NCI-H345 treated with DMSO at 0.1 percent for 48 hours (cell line): ENCODE data around the gene GUSB.
"Not testable (repeated sequence)": the region's sequence is repeated elsewhere in the genome, so short reads cannot be mapped to it uniquely, and the experiment has no call there.

Experiments used
- DNase-seq: peaks from one replicate; lab custom pipeline; 2025; ENCODE audit not compliant: unreplicated experiment; lab: John Stamatoyannopoulos, UW

The GUSB gene

DNA sequence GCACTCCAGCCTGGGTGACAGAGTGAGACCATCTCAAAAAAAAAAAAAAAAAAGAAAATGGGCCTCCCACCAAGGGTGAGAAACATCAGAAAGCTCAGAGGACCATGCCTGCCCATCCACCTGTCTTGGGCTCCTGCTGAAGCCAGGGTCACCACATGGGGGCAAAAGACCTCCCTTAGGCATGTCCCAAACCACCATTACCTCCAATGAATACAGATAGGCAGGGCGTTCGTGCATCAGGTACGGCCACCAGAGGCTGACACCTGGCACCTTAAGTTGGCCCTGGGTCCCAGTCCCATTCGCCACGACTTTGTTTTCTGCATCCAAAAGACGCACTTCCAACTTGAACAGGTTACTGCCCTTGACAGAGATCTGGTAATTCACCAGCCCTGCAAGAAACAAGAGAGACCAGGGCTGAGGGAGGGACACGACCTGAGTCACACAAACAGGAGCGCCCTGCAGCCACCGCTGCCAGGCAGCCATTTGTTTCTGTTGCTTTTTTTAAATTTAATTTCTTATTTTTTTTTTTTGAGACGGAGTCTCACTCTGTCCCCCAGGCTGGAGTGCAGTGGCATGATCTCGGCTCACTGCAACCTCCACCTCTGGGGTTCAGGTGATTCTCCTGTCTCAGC is 6.1 kb downstream of the GUSB start:
- no peak for DNase-seq

DNA sequence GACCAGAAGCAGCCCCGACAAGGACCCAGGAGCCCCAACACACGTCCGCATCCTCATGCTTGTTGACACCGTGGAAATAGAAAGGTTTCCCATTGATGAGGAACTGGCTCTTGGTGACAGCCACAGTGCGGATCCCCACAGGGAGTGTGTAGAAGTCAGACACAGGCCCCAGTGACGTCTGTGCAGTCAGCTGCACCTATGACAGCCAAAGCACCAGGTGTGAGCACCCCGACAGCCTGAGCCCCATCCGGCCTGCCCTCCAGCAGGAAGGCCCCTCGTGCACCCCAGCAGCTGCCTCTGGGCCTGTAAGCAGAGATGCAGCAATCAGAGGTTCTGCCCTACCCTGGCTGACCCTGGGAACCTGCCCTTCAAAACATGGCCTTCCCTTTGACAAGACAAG is 7.1 kb downstream of the GUSB start:
- DNase-seq = no peak

DNA sequence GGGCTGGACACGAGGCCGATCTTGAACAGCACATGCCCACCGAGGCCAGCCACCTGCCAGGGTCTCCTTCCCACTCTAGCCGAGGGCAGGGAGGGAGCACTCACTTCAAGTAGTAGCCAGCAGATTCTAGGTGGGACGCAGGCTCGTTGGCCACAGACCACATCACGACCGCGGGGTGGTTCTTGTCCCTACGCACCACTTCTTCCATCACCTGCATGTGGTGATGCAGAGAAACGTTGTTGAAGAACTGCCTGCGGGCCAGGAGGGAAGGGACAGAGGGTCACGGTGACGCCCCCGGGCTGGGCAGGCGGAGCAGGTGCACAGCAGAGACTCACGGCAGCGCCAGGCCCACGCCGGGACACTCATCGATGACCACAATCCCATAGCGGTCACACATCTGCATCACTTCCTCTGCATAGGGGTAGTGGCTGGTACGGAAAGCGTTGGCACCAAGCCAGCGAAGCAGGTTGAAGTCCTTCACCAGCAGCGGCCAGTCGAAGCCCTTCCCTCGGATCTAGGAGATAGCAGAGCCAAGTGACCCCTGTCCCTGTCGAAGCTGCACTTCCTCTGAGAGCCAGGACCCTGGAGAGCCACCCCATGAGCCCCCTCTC is 7.7 kb downstream of the GUSB start:
- no peak for DNase-seq

DNA sequence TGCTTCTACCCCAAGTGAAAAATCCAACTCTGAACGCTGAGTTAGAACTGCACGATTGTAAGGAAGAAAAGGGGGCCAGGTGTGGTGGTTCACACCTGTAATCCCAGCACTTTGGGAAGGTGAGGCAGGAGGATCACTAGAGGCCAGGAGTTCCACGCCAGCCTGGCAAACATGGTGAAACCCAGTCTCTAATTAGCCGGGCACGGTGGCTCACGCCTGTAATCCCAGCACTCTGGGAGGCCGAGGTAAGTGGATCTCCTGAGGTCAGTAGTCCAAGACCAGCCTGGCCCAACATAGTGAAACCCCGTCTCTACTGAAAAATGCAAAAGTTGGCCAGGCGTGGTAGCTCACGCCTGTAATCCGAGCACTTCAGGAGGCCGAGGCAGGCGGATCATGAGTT is 9.0 kb downstream of the GUSB start:
- no peak for DNase-seq

DNA sequence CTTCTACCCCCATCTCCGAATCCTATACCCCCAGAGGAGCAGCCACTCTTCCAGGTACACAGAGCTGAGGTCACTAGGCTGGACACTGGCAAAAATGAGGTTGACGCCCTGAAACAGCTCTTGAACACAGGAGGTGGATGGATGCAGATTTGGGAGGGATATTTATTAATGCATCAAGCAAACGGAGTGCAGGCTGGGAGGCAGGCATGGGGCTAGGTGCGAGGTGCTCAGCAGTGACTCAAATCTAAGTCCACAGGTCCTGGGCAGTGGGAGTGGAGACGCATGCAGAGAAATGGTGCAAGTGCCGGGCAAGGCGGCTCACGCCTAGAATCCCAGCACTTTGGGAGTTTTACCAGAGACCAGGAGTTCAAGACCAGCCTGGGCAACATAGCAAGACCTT is 11.0 kb downstream of the GUSB start:
- DNase-seq = no peak

DNA sequence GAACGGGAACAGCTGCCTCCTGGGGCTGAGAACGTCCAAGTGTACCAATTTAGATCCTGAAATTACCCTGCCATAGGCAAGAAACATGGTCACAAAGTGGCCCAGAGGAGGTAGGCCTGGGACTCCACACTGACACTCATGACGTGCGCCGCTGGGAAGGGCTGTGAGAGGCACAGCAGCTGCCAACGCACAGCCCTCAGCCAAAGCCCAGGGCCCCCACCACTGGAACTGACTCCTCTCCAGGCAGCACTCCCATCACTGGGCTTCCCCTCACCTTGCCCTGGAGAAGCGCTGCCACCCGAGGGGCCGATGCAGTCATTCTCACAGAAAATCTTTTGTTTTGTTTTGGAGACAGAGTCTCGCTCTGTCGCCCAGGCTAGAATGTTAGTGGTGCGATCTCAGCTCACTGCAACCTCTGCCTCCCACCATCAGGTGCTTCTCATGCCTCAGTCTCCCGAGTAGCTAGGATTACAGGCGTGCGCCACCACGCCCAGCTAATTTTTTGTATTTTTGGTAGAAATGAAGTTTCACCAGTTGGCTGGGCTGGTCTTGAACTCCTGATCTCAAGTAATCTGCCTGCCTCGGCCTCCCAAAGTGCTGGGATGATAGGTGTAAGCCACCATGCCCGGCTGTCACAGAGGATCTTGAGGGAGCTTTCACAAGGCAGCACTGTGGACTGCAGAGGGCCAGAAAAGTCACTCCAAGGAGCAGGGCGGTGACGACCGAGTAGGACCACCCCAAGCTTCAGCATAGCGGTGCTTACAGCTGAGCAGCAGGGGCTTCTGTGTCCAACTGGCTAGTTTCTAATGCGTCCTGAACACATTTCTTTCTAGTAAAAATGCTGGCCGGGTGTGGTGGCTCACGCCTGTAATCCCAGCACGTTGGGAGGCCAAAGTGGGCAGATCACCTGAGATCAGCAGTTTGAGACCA is 13.5 kb downstream of the GUSB start:
- DNase-seq = no peak

DNA sequence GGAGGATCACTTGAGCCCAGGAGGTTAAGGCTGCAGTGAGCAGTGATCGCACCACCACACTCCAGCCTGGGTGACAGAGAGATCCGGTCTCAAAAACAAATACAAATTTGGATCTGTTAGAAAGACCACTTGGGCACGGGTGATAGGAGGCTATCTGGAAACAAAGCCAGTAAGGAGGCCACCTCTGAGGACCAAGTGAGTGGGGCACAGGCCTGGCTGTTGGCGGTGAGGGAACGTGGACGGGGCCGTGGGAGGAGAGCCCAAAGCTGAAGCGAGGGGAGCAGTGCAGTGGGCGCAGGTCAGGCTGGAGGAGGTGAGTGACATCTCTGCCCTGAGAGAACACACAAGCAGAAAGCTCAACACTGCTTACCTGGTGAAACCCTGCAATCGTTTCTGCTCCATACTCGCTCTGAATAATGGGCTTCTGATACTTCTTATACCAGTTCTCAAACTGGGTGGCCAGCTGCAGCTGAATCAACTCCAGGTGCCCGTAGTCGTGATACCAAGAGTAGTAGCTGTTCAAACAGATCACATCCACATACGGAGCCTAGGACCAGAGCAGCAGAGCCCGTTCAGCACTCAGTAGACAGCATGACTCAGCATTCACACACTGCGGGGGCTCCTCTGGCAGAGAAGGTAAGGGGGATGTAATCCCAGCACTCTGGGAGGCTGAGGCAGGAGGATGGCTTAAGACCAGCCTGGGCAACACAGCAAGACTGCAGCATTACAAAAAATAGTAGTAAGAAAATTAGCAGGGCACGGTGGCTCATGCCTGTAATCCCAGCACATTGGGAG is 14.5 kb downstream of the GUSB start:
- DNase-seq = no peak

DNA sequence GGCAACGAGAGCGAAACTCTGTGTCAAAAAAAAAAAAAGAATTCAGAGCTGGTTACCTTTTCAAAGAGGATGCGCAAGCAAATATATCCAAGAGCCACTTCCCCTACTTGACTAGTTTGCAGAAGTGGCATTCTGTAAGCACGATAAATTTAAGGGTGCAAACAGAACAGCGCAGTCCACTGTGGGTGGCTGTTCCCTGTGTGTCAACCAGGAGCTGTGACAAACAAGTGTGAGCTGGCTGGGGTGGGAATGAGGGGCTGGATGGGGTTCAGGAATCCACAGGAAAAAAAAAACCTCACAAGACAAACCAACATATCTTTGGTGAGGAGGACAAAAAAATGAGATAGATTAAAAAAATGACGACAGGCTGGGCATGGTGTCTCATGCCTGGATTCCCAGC is 15.9 kb downstream of the GUSB start:
- no peak for DNase-seq

DNA sequence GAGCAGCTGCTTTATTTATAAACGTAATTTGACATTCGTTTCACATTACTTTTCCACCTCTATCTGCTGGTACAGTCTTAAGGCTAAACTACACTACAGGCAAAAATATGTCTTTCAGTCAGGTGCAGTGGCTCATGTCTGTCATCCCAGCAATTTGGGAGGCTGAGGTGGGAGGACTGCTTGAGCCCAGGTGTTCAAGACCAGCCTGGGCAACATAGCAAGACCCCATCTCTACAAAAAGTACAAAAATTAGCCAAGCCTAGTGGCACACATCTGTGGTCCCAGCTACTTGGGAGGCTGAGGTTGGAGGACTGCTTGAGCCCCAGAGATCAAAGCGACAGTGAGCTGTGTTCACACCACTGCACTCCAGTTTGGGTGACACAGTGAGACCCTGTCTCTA is 17.3 kb downstream of the GUSB start:
- not testable (repeated sequence) for DNase-seq

DNA sequence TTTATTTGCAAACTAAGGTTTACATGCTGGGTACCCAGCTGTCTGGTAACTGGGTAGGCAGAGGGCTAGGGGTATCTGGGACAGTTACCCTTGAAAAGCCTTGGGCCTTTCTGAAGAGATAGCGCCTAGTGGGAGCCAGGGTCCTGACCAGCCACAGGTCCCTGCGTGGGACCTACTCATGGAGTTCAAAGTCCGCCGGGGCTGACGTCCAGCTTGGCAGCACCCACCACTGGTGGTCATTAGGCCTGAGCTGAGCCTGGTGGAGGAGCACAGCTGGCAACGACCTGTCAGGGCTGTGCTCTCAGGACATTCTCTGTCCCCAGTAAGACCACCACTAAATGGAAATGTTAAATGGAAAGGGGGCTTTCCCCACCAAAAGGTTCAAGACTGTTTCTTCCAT is 20.0 kb downstream of the GUSB start:
- no peak for DNase-seq

DNA sequence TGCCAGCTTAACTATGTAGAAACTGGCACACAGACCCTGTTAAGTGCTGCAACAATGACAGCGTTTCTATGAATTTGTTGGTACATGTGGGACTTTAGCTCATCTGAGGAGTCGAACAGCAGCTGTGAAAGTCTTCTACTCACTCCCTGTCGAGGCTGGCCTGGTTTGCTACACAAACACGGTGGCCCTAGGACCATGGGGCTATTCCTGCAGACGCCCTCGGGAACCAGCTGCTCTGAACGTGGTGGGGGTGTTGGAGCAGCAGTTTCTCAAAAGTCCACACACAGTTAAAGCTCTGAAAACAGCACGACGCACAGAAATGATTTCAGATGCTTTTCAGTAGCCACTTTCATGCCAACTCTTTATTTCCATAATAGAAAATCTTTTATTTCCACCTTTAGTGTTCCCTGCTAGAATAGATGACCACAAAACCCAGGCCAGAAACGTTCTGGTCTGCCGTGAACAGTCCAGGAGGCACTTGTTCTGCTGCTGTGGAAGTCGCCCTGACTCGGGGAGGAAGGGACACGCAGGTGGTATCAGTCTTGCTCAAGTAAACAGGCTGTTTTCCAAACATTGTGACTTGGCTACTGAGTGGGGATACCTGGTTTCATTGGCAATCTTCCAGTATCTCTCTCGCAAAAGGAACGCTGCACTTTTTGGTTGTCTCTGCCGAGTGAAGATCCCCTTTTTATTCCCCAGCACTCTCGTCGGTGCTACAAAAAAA is 21.5 kb downstream of the GUSB start:
- DNase-seq = no peak

DNA sequence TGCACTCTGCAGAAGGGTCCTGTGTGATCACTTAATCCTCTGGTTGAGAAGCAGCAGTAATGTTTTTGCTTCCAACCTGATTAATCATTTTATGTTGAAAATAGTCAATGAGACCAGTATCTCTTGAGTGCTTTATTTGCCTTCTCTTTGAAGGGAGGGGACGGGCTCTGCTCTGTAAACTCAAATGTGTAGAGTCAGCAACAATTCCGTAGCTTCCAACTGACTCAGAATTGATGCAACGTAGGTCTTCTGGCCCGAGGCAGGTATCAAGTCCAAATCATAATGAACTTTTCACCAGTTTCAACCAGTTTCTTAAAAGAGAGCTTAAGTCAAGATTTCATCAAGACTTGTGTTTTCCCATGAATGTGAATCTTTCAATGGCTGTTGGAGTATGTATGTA is 26.3 kb downstream of the GUSB start:
- DNase-seq = no peak

DNA sequence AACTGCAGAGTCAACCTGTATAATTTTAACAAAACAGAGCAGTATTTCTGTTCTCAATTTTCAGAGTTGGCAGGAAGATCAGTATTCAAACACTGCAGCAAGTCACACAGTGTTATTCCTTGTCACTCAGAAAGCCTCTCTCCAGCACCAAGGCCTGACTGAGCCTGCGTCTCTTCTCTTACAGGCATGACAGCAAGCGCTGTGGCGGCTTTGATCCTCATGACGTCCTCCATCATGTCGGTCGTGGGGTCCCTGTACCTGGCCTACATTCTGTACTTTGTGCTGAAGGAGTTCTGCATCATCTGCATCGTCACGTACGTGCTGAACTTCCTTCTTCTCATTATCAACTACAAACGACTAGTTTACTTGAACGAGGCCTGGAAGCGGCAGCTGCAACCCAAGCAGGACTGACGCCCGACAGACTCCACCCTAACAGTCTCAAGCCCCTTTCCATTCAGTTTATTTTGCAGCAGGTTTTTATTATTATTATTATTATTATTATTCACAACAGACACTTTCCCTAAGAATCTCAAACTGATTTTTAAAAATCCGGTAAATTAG is 28.0 kb downstream of the GUSB start:
- no peak for DNase-seq

DNA sequence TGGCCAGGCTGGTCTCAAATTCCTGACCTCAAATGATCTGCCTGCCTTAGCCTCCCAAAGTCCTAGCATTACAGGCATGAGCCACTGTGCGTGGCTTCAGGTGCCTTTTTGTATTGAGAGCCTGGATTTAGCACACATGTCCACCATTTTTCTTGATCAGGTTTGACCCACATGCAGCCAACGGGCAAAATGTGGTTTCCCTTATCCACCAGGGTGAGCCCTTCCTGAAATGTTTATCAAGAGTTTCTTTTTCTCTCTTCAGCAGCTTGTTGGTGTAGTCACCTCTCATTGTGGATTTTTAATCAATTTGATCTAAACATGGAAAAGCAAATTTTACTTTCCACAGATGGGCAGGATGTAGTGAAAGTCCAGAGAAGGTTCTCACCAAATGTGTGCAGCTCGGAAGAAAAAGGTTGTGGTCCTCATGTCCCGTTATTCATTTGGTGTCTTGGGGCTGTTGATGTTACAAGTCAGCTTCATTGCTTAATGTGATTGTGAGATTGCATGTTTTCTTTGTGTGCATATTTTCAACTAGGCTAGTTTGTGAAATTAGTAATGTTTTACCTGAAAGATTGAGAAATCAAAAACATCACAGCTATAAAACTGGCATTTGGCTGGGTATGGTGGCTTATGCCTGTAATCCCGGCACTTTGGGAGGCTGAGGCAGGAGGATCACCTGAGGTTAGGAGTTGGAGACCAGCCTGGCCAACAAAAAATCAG is 28.9 kb downstream of the GUSB start:
- DNase-seq = no peak

DNA sequence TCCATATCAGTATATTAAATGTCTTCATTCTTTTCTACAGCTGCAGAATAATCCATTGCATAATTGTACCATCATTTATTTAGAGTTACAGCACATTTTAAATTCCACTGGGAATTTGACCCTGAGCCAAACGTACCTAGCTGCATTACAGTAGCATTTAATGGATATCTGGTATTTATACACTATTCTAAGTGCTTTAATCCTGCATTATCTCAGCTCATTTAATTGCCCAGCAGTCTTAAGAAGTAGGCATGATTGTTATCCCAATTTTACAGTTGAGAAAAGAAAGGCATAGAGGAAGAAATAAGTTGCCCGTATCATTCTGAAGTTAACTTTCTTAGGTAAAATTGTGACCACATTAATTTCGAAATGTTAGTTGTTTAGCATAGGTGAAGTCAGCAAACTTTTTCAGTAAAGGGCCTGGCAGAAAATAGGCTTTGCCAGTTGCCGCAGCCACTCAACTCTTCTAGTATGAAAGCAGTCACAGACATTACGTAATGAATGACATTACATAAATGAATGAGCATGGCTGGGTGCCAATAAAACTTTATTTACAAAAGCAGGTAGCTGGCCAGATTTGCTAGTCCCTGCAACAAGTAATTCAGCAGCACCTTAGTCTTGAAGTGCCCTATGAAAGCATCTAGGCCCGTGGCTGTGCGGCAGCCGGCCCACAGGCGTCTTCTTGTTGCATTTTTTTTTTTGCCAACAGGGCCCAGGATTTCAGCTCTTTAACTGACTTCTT is 30.0 kb downstream of the GUSB start:
- DNase-seq = no peak

DNA sequence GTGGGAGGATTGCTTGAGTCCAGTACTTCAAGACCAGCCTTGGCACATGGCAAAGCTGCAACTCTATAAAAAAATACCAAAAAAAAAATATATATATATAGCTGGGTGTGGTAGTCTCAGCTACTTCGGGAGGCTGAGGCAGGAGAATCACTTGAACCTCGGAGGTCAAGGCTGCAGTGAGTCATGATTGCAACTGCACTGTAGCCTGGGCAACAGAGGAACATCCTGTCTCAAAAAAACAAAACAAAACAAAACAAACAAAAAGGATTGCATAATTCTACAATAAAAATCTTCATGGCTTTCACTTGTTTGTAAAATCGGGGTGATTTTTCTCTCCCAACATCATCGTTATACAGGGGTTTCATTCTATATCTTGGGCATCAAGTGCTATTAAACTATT is 35.1 kb downstream of the GUSB start:
- DNase-seq = no peak

DNA sequence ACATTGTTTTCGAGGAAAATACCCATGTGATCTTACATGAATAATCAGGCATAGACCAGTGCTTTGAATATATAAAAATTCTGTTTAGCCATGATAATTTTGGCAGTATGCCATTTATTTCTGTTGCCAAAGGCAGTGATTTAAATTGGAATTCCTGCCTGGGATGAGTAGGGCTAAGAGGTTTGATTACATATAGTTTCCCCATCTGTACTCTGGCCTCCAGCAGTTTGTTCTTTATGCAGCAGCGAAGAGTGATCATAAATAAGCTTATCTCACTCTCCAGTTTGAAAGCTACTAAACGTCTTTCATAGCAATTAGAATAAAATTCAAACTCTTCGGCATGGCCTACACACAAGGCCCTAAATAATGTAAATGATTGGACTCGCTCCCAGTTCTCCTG is 36.2 kb downstream of the GUSB start:
- not testable (repeated sequence) for DNase-seq

DNA sequence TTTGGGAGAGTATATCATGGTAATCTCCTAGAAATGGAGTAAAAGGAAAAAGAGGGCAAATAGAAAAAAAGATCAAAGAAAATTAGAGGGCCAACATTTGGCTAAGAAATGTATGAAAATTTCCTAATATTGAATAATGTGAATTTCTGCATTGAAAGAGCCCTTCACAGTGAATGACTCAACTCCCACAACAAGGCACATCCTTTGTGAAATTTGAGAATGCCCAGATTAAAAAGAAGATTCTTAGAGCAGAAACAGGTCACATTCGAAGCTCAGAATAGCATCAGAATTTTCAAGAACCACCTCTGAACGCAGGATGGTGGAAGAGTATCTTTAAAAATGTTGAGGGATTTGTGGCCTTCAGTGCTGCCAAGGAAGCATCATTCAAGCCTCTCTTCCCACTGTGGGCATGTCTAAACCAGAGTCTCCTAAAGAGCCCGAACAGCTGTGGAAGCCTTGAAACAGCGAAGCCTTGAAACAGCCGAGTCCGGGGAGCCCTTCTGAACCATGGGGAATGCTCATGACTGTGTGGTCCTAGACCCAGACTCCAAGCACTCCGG is 43.6 kb downstream of the GUSB start:
- no peak for DNase-seq

DNA sequence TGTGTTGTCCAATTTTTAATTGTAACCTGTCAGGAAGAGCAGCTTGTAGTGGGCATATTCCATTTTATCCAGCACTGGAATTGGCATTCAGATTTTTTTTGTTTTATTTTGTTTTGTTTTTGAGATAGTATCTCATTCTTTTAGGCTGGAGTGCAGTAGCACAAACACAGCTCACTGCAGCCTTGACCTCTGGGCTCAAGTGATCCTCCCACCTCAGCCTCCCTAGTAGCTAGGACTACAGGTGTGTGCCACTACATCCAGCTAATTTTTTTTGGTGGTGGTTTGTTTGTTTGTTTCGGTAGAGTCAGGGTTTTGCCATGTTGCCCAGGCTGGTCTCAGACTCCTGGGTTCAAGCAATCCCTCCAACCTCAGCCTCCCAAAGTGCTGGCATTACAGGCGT is 44.7 kb downstream of the GUSB start:
- no peak for DNase-seq
